UCSD-AML1 (cell line): ENCODE measurements around the gene GAPVD1.
A peak's percentile ranks its signal among the peaks of the same experiment; 100 is the strongest.
"Not testable (repeated sequence)": the region's sequence is repeated elsewhere in the genome, so short reads cannot be mapped to it uniquely, and the experiment has no call there.

Source experiments
- DNase-seq: peaks from one replicate; lab custom pipeline; 2025; ENCODE audit not compliant: unreplicated experiment; lab: John Stamatoyannopoulos, UW

The GAPVD1 gene

DNA sequence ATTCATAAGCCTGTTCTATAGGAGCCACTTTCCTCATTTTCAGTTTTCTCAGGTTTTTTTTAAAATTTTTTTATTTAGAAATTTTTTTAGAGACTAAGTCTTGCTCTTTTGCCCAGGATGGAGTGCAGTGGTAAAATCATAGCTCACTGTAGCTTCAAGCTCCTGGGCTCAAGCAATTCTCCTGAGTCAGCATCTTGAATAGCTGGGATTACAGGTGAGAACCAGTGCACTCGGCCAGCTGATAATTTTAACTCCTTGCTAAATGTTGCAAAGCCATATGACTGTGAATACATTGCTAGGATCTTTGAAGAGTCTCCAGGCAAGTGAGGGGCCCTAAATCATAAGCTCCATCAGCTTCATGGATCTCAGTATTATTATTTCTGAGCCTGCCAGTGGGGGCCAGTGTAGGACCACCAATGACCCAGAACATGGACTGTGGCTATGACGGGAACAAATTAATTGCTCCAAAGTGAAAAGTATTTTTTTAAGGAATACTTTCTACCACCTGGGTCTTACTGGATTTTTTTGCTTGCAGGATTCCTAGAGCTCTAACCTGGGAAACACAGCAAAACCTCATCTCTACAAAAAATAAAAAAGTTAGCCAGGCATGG lies 5.7 kb upstream of the GAPVD1 start:
- DNase-seq, result peak; percentile 24

DNA sequence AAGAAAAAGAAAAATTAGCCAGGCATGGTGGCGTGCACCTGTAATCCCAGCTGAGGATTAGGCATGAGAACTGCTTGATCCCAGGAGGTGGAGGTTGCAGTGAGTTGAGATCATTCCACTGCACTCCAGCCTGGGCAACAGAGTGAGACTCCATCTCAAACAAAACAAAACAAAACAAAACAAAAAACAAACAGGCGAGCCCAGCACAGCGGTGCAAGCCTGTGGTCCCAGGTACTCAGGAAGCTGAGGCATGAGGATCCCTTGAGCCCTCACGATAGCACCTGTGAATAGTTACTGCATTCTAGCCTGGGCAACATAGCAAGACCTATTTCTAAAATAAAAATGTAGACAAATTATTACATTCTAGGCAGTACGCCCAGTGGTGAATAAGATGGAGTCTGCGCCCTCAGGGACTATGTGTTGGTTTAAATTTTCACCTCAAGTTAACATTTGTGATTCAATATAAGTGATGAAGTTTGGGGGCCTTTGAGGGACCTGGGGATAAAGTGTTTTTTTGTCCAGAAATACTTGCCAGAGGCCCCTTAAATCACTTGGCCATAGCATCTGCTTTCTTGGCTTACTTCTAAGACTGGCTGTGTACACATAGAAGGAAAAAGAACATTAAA lies 3.4 kb upstream of the GAPVD1 start:
- DNase-seq, result no peak

GRCh38 chr9:125258832-125259534 lies 2.6 kb upstream of the GAPVD1 start:
- DNase-seq, result peak; percentile 40

DNA sequence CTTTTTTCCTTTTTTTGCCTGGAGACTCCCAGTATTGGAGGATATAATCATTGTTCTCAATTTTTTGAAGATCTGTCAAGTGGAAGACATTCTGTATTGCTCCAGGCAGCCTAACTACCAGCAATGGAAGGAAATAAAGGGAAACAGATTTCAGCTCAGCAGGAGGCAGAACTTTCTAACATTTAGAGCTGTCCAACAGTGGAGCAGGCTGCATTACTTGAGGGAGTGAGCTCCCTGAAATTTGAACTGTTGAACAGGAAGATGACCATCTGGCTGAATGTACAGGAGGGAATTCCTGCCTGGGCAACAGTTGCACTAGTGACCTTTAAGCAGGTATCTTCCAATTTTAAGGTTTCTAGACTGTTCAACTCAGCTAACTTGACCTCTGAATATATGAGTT lies 1.1 kb upstream of the GAPVD1 start:
- no peak for DNase-seq

DNA sequence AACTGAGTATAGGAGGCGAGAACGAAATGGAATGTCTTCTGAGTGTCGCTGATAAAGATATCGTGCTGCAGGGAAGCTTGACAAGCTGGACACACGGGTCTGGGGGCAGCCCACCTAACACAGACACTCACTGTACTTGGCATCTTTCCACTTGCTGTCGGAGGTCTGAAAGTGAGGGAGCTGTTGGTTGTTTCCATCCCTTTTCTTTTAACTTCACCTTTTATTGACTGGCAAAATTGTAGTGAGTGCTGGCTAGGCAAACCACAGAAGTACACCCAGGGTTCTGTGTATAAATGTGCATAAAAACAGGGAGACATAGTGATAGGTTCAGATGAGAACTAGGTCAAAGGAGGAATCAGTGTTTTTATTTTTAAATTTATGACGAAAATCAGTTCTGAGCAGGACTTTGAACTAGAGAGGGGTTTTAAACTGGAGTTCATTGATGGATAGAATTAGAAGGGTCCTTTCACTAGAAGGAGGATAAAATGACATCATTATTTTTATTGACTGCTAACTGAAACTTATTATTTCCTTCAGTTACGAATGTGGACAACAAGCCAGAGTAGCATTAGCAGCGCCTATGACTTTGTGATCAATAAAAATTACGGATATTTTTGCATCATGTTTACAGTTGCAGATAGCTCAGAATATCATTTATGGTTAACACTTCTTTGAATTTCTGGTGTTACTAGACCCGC lies 817 bp downstream of the GAPVD1 start:
- DNase-seq, result no peak

DNA sequence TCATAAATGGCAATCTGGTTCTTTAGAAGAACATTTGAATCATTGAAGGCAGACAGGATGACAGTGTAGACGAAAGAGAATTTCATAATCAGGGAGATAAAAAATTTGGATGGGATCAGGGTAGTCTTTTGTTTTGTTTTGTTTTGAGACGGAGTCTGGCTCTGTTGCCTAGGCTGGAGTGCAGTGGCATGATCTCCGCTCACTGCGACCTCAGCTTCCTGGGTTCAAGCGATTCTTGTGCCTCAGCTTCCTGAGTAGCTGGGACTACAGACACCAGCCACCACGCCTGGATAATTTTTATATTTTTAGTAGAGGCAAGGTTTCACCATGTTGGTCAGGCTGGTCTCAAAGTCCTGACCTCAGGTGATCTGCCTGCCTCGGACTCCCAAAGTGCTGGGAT lies 2.4 kb downstream of the GAPVD1 start:
- not testable (repeated sequence) for DNase-seq

GRCh38 chr9:125268394-125269013 lies 6.9 kb downstream of the GAPVD1 start:
- no peak for DNase-seq

DNA sequence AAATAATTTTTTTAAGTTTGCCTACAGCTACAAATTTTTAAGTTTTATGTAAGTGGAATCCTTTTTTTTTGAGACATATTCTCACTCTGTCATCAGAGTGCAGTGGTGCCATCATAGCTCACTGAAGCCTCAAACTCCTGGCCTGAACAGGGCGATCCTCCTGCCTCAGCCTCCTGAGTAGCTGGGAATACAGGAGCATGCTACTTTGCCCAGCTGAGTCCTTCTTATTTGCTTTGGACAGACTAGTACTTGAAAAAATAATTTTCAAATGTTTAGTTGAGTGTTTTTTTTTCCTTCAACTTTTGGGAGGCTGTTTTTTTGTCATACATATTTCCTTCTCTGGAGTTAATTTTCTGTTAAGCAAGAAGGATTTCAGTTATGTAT lies 7.4 kb downstream of the GAPVD1 start:
- no peak for DNase-seq

- DNase-seq, result no peak
These were observed 9.5 kb downstream of the GAPVD1 start for GRCh38 chr9:125271081-125271480.

GRCh38 chr9:125272697-125273096 lies 11.1 kb downstream of the GAPVD1 start:
- DNase-seq, result no peak

DNA sequence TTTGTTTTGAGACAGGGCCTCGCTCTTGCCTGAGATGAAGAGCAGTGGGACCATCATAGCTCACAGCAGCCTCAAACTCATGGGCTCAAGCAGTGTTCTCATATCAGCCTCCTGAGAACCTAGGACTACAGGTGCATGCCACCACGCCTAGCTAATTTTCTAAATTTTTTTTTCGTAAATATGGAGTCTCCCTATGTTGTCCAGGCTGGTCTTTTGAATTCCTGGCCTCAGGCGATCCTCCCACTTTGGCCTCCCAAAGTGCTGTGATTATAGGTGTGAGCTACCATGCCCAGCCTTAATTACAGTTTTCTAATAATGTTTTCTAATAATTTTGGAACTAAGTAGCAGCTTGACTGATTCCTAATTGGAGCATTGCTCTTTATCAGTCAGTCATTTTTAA lies 15.1 kb downstream of the GAPVD1 start:
- DNase-seq, result no peak

DNA sequence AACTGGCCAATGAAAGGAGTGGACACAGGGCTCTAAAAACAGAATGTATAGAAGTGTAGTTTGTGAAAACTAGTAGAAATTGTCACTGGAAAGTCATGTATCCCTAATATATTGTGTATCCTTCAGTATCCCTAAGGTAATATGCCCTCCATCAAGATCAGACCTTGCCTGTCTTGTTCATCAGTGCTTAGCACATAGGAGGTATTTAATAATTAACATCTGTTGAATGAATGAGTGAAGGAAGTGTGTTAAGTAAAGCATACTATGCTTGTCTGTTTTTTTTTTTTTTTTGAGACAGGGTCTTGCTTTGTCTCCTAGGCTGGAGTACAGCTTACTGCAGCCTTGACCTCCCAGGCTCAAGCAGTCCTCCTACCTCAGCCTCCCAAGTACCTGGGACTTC lies 15.8 kb downstream of the GAPVD1 start:
- no peak for DNase-seq

DNA sequence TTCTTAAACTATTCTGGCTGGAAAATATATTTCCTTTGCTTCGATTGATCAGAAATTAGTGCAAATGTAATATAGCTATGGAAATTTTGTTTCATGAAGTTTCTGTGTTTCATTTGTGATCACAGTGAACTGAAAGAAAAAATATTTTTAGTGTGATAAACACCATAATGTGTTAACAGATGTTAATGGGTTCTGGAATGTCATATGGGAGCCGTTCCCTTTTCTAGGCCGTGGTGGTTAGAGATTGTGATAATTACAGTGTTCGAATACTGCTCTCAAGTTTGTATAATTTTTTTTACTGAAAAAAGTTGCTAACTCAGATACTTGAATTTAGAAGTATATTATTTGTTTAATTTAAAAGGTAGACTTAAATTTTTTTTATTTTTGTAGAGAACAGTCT lies 19.3 kb downstream of the GAPVD1 start:
- DNase-seq, result no peak

GRCh38 chr9:125284855-125285254 lies 23.2 kb downstream of the GAPVD1 start:
- no peak for DNase-seq

DNA sequence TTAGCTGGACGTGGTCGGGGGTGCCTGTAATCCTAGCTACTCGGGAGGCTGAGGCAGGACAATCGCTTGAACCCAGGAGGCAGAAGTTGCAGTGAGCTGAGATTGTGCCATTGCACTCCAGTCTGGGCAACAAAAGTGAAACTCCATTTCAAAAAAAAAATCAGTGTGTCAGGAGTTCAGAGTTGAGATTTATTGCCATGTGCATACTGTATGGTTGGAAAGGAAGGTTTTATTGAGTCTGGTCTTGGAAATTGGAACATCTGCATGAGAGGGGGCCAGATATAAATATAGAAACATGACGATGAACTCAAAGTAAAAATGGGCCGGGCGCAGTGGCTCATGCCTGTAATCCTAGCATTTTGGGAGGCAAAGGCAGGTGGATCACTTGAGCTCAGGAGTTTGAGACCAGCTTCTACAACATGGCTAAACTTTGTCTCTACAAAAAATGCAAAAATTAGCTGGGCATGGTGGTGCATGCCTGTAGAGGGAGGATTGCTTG lies 25.4 kb downstream of the GAPVD1 start:
- DNase-seq, result not testable (repeated sequence)

- DNase-seq, result no peak
These were observed 31.5 kb downstream of the GAPVD1 start for GRCh38 chr9:125293134-125293533.

DNA sequence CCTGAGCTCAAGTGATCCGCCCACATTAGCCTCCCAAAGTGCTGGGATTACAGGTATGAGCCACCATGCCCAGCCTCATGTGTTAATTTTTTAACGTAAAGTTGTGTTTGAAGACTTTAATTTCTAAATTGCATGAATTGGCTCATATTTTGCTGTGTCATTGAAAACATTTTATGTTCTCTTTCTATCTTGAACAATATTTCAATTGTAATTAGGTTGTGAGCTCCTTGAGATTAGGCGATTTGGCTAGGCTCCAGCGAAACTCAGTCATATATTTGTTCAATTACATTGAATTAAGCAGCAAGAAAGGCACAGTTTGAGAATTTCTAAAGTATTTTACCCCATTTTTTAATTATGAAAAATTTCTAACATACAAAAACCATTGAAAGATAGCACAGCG lies 34.0 kb downstream of the GAPVD1 start:
- no peak for DNase-seq

DNA sequence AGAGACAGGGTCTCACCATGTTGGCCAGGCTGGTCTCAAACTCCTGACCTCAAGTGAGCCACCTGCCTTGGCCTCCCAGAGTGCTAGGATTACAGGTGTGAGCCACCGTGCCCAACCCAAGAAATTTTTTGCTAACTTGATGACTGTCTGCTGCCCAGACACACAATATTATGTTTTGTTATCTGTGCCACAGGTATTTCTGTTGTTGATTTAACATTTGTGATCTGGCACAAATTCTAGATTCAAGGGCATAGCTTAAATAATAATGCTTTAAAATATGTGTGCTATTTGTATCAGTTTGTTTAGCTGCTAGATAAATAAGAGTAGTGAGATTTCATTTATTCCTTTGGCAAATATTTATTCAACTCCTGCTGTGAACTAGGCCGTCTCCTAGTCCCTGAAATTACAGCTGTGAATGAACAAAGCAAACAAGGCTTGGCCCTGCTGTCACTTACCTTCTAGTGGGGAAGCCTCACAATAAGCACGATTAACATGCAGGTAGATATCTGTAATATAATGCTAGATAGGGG lies 35.3 kb downstream of the GAPVD1 start:
- DNase-seq, result no peak

- no peak for DNase-seq
These were observed 36.3 kb downstream of the GAPVD1 start for GRCh38 chr9:125297917-125298316.

- DNase-seq, result no peak
These were observed 40.6 kb downstream of the GAPVD1 start for GRCh38 chr9:125302241-125302640.

DNA sequence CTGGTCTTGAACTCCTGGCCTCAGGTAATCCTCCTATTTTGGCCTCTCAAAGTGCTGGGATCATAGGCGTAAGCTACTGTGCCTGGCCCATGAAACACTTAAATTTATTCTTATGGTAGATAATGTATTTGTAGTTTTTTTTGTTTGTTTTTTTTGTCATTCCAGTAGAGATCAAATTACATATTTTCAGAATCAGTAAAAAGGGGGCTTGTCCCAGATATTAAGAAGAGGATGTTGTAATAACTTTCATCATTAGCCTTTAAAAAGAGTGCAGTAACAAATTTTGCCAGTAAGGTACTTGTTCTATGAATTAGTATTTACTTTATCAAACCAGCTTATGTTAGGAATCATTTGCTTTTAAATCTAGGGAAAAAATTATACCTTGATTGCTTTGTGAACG lies 42.6 kb downstream of the GAPVD1 start:
- DNase-seq, result no peak
